ENCODE data around the gene CD300LB. TPM values are rescaled to one million over a fixed set of nuclear protein-coding genes. Genes with fewer than 3 reads are reported as not detected.
"Not testable (repeated sequence)": the region's sequence is repeated elsewhere in the genome, so short reads cannot be mapped to it uniquely, and the experiment has no call there.

The CD300LB gene
- polyA plus RNA-seq, 1 donor, result 0.23 TPM

- not testable (repeated sequence) for DNase-seq
Observed at GRCh38 chr17:74488276-74488675, 43.0 kb downstream of the CD300LB start.

GRCh38 chr17:74485841-74486240 lies 45.4 kb downstream of the CD300LB start:
- no peak for DNase-seq

- no peak for DNase-seq
Observed at GRCh38 chr17:74485022-74485743, 46.1 kb downstream of the CD300LB start.

- DNase-seq, result no peak
Observed at GRCh38 chr17:74484066-74484465, 47.2 kb downstream of the CD300LB start.

GRCh38 chr17:74481621-74482020 lies 49.7 kb downstream of the CD300LB start:
- DNase-seq, result no peak

GRCh38 chr17:74480290-74480689 lies 51.0 kb downstream of the CD300LB start:
- DNase-seq, result no peak

GRCh38 chr17:74478420-74479100 lies 52.7 kb downstream of the CD300LB start:
- DNase-seq, result no peak

GRCh38 chr17:74477411-74477810 lies 53.9 kb downstream of the CD300LB start:
- no peak for DNase-seq

- no peak for DNase-seq
Observed at GRCh38 chr17:74475189-74475588, 56.1 kb downstream of the CD300LB start.

- no peak for DNase-seq
Observed at GRCh38 chr17:74474043-74474792, 57.1 kb downstream of the CD300LB start.

- DNase-seq, result no peak
Observed at GRCh38 chr17:74473294-74473693, 58.0 kb downstream of the CD300LB start.

GRCh38 chr17:74472890-74473289 lies 58.4 kb downstream of the CD300LB start:
- DNase-seq, result no peak

- no peak for DNase-seq
Observed at GRCh38 chr17:74471341-74471740, 59.9 kb downstream of the CD300LB start.

Other genes starting within 250 kb of the CD300LB start
- gene KIF19, start 205.2 kb downstream of the CD300LB start, polyA plus RNA-seq (ENCODE audit: insufficient read length), result 2.0 TPM
- gene BTBD17, start 169.6 kb downstream of the CD300LB start, polyA plus RNA-seq (ENCODE audit: insufficient read length), result 0.18 TPM
- 0.44 TPM for gene GPR142, start 164.0 kb downstream of the CD300LB start, polyA plus RNA-seq (ENCODE audit: insufficient read length)
- gene GPRC5C, start 99.4 kb downstream of the CD300LB start, polyA plus RNA-seq (ENCODE audit: insufficient read length), result 46.6 TPM
- gene CD300A, start 64.8 kb downstream of the CD300LB start, polyA plus RNA-seq (ENCODE audit: insufficient read length), result 2.2 TPM
- 1.0 TPM for gene CD300C, start 14.6 kb upstream of the CD300LB start, polyA plus RNA-seq (ENCODE audit: insufficient read length)
- not detected for gene CD300H, start 36.0 kb upstream of the CD300LB start, polyA plus RNA-seq (ENCODE audit: insufficient read length)
- gene CD300LD, start 60.8 kb upstream of the CD300LB start, polyA plus RNA-seq (ENCODE audit: insufficient read length), result not detected
- 0.10 TPM for gene CD300E, start 92.3 kb upstream of the CD300LB start, polyA plus RNA-seq (ENCODE audit: insufficient read length)
- gene CD300LF, start 181.4 kb upstream of the CD300LB start, polyA plus RNA-seq (ENCODE audit: insufficient read length), result 0.18 TPM
- gene RAB37, start 205.8 kb upstream of the CD300LB start, polyA plus RNA-seq (ENCODE audit: insufficient read length), result 1.2 TPM
- gene NHERF1, start 217.2 kb upstream of the CD300LB start, polyA plus RNA-seq (ENCODE audit: insufficient read length), result 9.0 TPM
- 33.8 TPM for gene NAT9, start 244.9 kb upstream of the CD300LB start, polyA plus RNA-seq (ENCODE audit: insufficient read length)